Natural killer cell (primary cell): ENCODE data around the gene GLT1D1. TPM values are rescaled to one million over a fixed set of nuclear protein-coding genes. Genes with fewer than 3 reads are reported as not detected.

Experiments
- ATAC-seq, 3 donors: fragments of 150-1000 bp in 2 of 3; fragments of 200-7000 bp in 1 of 3; cut with Tn5 transposase; 1 replicate in 1 of 3; 2 replicates in 2 of 3; pipeline ENCODE4 v1.10.0; 2021; ENCODE audit warnings: mild to moderate bottlenecking in 2 of 3, moderate library complexity in 2 of 3
- DNase-seq, 2 donors: peaks; one replicate each; pipeline versions ENCODE4 v3.0.0 to v3.0.0-alpha.2; 2013 to 2021; ENCODE audit warnings: mixed read lengths in 1 of 2
- H3K27ac ChIP-seq: one replicate; pipeline ENCODE4 v1.5.1; 2013; ENCODE audit warnings: mild to moderate bottlenecking, low read length
- H3K27me3 ChIP-seq: one replicate; pipeline ENCODE4 v1.6.1; 2013; ENCODE audit warnings: low read length; ENCODE audit not compliant: control insufficient read depth, insufficient read depth
- H3K36me3 ChIP-seq: one replicate; pipeline ENCODE4 v1.6.1; 2013; ENCODE audit warnings: low read length; ENCODE audit not compliant: control insufficient read depth, insufficient read depth
- H3K4me1 ChIP-seq: one replicate; pipeline ENCODE4 v1.6.1; 2013; ENCODE audit warnings: low read length; ENCODE audit not compliant: control insufficient read depth, insufficient read depth
- H3K4me3 ChIP-seq: one replicate; pipeline ENCODE4 v1.5.1; 2013; ENCODE audit warnings: low read length
- H3K9me3 ChIP-seq: one replicate; pipeline ENCODE4 v1.6.1; 2013; ENCODE audit warnings: low read length; ENCODE audit not compliant: control insufficient read depth, insufficient read depth
- H3K27ac Mint-ChIP-seq, 2 donors: one replicate each; pipeline ENCODE4 v1.8.0; 2022; ENCODE audit warnings: mild to moderate bottlenecking in 2 of 2, mixed read lengths in 2 of 2, moderate library complexity in 1 of 2
- H3K27me3 Mint-ChIP-seq, 2 donors: one replicate each; pipeline ENCODE4 v1.8.0; 2022; ENCODE audit warnings: low read depth in 2 of 2, mixed read lengths in 2 of 2
- H3K36me3 Mint-ChIP-seq: one replicate; pipeline ENCODE4 v1.8.0; 2022; ENCODE audit warnings: mixed read lengths
- H3K4me1 Mint-ChIP-seq, 2 donors: one replicate each; pipeline ENCODE4 v1.8.0; 2022; ENCODE audit warnings: mixed read lengths in 2 of 2
- H3K4me3 Mint-ChIP-seq: one replicate; pipeline ENCODE4 v1.8.0; 2022; ENCODE audit warnings: mild to moderate bottlenecking, moderate library complexity, mixed read lengths
- H3K9me3 Mint-ChIP-seq, 2 donors: one replicate each; pipeline ENCODE4 v1.8.0; 2022; ENCODE audit warnings: mixed read lengths in 2 of 2
- WGBS: methylation state at CpG from one replicate; pipeline ENCODE4 v1.1.7; 2013; ENCODE audit warnings: missing lambda C conversion rate; ENCODE audit not compliant: insufficient coverage; 5-methylcytosine and 5-hydroxymethylcytosine counted together
- intact Hi-C: fragments of 100-400 bp; cut with micrococcal nuclease; formaldehyde crosslinking; loops from one replicate; pipeline ENCODE4 v1.14.2; 2022
- total RNA-seq, 4 donors: library from RNA; stranded (reverse); fragments of 120-200 nt in 1 of 4; gene quantifications; one replicate each; pipeline versions ENCODE4 v1.2.3 to v1.2.4, GENCODE V29; 2013 to 2022
- TF ChIP-seq, protein P1 (sequence below): fragments of 200-600 bp; IDR thresholded peaks from one replicate; pipeline ENCODE4 v1.8.0; 2022; ENCODE audit warnings: antibody characterized with exemption

GLT1D1 gene
- total RNA-seq, 3 donors from 2014 or later (not counting 1 experiment from before 2014, with no cell fraction given) = 0.33 to 3.2 (median 2.6) TPM

DNA sequence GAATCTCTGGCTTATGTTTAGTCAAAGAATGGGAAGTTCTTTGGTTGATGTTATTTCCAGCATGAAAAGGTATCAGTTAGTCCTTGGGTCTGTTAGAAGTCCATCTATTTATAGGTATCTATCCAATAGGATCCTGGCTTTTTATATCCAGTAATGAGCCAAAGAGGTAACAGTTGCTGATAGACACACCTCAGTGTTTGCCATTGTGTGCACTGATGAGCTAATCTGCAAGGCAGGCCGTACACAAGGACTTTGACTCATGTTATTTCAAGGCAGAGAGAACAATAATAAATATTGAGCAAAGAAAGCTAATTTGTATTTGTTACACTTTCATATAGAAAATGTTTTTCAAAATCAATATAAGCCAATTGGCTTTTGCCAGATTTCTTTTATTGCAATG, 56.4 kb downstream of the GLT1D1 start:
- Histone ChIP-seq H3K9me3 (no peaks in the 10 kb centered on the region), H3K27ac (no peak overlapping the region), H3K36me3 (no peaks in the 10 kb centered on the region), H3K4me3 (no peak overlapping the region), H3K4me1 (peaks cover 4% of the 10 kb centered on the region), H3K27me3 (no peaks in the 10 kb centered on the region)
- no peak for ATAC-seq
- Mint-ChIP-seq H3K36me3 (no peaks in the 10 kb centered on the region), H3K4me3 (no peak overlapping the region), H3K4me1 (peaks cover 0 to 2% of the 10 kb centered on the region in 2 donors), H3K27ac (no peak overlapping the region), H3K9me3 (no peaks in the 10 kb centered on the region), H3K27me3 (peaks cover 0 to 2% of the 10 kb centered on the region in 2 donors)
- no peak for DNase-seq
- TF ChIP-seq, protein P1, sequence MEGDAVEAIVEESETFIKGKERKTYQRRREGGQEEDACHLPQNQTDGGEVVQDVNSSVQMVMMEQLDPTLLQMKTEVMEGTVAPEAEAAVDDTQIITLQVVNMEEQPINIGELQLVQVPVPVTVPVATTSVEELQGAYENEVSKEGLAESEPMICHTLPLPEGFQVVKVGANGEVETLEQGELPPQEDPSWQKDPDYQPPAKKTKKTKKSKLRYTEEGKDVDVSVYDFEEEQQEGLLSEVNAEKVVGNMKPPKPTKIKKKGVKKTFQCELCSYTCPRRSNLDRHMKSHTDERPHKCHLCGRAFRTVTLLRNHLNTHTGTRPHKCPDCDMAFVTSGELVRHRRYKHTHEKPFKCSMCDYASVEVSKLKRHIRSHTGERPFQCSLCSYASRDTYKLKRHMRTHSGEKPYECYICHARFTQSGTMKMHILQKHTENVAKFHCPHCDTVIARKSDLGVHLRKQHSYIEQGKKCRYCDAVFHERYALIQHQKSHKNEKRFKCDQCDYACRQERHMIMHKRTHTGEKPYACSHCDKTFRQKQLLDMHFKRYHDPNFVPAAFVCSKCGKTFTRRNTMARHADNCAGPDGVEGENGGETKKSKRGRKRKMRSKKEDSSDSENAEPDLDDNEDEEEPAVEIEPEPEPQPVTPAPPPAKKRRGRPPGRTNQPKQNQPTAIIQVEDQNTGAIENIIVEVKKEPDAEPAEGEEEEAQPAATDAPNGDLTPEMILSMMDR = no peak
- intact Hi-C loops = loop anchor here (10.0 kb wide), 1 partner anchor 165 kb away; no protein-coding TSS in a partner anchor
- WGBS = no CpG with 5 or more reads among the region's 1 CpG

DNA sequence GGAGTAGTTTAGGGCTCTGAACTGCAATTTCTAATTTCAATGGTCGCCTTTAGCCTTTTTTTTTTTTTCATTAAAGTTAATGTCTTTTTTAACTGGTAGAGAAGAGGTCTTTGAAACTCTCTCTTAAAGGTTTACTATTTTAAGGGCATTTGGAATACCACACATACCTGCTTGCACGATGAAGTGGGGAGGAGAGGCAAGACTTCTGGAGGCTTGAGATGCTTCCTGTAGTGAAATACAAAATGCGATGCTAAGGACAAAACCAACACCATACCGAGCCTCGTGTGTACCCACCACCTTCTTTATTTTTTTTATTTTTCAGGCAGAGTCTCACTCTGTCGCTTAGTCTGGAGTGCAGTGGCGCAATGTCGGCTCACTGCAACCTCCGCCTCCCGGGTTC, 57.4 kb downstream of the GLT1D1 start:
- H3K4me3 Mint-ChIP-seq = no peak overlapping the region
- H3K27me3 Mint-ChIP-seq = peaks cover 0 to 2% of the 10 kb centered on the region in 2 donors
- H3K4me1 ChIP-seq = peaks cover 12% of the 10 kb centered on the region
- no peaks in the 10 kb centered on the region for H3K36me3 Mint-ChIP-seq
- no peaks in the 10 kb centered on the region for H3K27me3 ChIP-seq
- DNase-seq = no peak
- TF ChIP-seq, protein P1 = no peak
- no peaks in the 10 kb centered on the region for H3K9me3 Mint-ChIP-seq
- no peak overlapping the region for H3K27ac Mint-ChIP-seq
- no peak overlapping the region for H3K27ac ChIP-seq
- WGBS = 92% methylated on average over 10 of the region's 10 CpGs
- peaks cover 0 to 6% of the 10 kb centered on the region in 2 donors for H3K4me1 Mint-ChIP-seq
- H3K4me3 ChIP-seq = no peak overlapping the region
- intact Hi-C loops = loop anchor here (10.0 kb wide), 1 partner anchor 166 kb away; no protein-coding TSS in a partner anchor
- no peaks in the 10 kb centered on the region for H3K9me3 ChIP-seq
- no peaks in the 10 kb centered on the region for H3K36me3 ChIP-seq
- no peak for ATAC-seq

DNA sequence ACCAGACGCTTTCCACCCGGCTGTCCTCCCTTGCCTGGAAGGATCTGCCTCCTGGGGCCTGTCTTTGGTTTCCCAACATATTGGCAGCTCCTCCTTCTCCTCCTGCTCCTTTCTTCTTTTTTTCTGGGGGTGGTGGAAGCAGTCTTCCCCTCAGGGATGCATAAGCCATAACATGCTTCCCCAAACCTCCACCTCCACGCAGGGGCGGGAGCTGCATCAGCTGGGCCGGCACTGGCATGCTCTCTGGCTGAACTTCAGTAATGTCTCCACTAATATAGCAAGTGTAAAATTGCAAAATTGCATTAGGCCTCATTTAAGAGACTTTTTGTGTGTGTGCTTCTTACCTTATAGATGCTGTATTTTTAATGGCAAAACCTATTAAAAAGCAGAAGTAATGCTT, 58.6 kb downstream of the GLT1D1 start:
- intact Hi-C loops = loop anchor here (10.0 kb wide), 1 partner anchor 167 kb away; no protein-coding TSS in a partner anchor
- Mint-ChIP-seq H3K4me3 (no peak overlapping the region), H3K4me1 (peaks cover 0 to 6% of the 10 kb centered on the region in 2 donors), H3K36me3 (no peaks in the 10 kb centered on the region), H3K27me3 (peaks cover 0 to 2% of the 10 kb centered on the region in 2 donors), H3K27ac (no peak overlapping the region), H3K9me3 (no peaks in the 10 kb centered on the region)
- no peaks in the 10 kb centered on the region for H3K9me3 ChIP-seq
- peaks cover 12% of the 10 kb centered on the region for H3K4me1 ChIP-seq
- H3K27me3 ChIP-seq = no peaks in the 10 kb centered on the region
- no peak overlapping the region for H3K4me3 ChIP-seq
- H3K27ac ChIP-seq = no peak overlapping the region
- 93% methylated on average over 5 of the region's 5 CpGs for WGBS
- no peak for ATAC-seq
- no peaks in the 10 kb centered on the region for H3K36me3 ChIP-seq
- TF ChIP-seq, protein P1 = no peak
- no peak for DNase-seq
